HG02623 (cell line): ENCODE data around the gene LMTK3.
"Not testable (repeated sequence)": the region's sequence is repeated elsewhere in the genome, so short reads cannot be mapped to it uniquely, and the experiment has no call there.

Experiments used
- ATAC-seq: cut with Tn5 transposase; IDR thresholded peaks from one replicate; pipeline ENCODE4 v1.9.1; 2021; ENCODE audit warnings: moderate library complexity; ENCODE audit not compliant: unreplicated experiment

LMTK3 gene

DNA sequence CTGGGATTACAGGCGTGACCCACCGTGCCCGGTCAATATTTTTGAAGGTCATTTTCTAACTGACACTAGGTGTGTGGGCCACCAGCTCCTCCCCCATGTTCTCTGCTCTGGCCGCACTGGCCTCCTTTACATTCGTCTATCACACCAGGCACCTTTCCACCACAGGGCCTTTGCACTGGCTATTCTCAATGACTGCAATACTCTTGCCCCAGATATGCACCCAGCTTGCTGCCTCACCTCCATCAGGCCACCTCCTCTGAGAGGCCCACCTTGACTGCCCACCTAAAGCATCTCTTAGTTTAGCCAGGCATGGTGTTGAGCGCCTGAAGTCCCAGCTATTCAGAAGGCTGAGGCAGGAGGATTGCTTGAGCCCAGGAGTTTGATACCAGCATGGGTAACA is 30.2 kb upstream of the LMTK3 start:
- ATAC-seq, result no peak

GRCh38 chr19:48540110-48540509 is 28.5 kb upstream of the LMTK3 start:
- no peak for ATAC-seq

DNA sequence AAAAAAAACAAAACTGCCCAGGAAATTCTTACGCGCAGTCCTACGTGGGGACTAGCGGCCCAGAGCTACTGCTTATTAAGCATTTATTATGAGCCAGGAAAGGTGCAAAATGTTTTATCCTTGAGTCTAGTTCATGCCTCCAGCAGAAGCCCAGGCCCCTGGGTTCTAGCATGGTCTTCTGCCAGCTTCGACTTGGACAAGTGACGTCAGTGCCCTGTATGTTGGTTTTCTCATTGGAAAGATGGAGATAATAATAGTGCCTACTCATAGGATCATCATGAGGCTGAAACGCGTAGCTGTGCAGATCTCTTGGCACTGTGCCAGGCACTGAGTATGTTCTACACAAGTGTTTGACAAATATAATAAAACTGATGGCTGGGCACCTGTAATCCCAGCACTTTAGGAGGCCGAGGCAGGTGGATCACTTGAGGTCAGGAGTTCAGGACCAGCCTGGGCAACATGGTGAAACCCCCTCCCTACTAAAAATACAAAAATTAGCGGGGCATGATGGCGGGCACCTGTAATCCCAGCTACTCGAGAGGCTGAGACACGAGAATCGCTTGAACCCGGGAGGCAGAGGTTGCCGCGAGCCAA is 28.0 kb upstream of the LMTK3 start:
- ATAC-seq, result no peak

- not testable (repeated sequence) for ATAC-seq
These were observed 26.4 kb upstream of the LMTK3 start for GRCh38 chr19:48538057-48538456.

DNA sequence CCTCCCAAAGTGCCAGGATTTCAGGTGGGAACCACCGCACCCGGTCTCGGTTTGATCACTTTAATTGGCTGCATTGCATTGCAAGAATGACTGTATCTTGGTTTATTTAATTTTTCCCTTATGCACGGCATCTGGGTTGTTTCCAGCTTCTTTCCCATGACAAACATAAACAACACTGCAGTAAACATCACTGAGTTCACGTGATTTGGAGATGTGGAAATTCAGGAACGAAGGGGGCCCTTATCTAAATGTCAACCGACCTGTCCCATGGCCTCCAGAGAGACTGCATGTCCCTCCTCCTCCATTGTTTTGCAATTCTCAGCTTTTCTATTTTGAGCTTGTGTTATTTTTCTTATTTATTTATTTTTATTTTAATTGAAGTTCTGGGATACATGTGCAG is 25.9 kb upstream of the LMTK3 start:
- ATAC-seq, result no peak

DNA sequence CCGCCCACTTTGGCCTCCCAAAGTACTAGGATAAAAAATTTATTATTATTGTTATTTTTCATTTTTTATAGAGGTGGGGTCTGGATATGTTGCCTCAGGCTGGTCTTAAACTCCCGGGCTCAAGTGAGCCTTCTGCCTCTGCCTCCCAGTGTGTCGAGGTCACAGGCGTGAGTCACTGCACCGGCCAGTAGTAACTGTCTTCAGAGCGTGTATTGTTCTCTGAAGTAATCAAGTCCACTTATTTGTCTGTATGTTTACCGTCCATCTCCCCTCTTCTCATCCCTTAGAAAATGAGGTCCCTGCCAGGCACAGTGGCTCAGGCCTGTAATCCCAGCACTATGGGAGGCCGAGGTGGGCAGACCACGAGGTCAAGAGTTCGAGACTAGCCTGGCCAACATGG is 22.1 kb upstream of the LMTK3 start:
- no peak for ATAC-seq

DNA sequence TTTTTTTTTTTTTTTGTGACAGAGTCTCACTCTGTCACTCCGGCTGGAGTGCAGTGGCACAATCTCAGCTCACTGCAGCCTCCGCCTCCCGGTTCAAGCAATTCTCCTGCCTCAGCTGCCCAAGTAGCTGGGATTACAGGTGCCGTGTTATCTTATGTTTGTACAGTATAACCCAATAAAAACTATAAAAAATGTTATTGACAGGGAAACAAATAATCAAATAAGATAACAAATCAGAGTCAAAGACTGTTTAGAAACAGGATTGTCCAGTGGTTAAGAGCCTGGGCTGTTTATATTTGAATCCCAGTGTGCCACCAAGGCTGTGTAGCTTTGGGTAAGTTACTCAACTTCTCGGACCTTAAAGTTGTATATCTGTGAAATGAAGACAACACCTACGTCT is 19.1 kb upstream of the LMTK3 start:
- no peak for ATAC-seq

DNA sequence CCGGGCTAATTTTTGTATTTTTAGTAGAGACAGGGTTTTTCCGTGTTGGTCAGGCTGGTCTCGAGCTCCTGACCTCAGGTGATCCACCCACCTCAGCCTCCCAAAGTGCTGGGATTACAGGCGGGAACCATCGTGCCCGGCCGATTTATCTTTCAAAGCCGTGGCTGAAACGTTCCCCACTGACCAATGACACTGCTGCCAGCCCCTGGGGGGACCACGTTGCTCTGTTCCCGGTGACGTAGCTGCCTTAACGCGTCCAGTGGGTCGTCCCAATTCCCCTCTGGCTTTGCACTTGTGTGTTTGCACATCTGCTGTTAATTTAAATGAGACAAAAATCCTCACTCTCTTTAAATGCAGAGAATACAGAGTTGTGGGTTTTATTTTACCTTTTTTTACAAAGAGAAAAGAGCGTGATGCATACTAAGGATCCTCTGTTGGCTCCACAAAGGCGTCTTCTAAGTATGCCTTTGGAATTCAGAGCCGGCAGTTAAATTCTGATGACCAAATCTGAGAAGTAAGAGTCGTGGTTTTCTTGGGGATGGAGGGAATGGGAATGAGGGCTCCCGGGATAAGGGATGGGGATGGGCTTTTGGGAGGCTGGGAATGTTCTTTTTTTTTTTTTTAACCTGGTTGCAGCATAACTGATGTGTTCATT is 18.6 kb upstream of the LMTK3 start:
- no peak for ATAC-seq

- ATAC-seq, result no peak
These were observed 17.5 kb upstream of the LMTK3 start for GRCh38 chr19:48529156-48529555.

DNA sequence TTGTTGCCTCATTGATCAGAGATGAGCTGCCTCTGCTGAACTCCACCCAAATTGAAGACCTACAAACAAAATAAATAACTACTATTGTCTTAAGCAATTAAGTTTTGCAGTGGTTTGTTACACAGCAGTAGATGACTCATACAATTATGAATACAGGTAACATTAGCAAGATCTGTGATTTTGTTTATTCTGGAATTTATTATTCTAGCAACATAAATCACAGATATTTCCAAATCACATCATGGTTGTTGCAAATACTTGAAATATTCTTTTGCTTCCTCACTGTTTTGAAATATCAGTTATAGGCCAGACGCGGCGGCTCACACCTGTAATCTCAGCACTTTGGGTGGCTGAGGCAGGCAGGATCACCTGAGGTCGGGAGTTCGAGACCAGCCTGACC is 13.1 kb upstream of the LMTK3 start:
- no peak for ATAC-seq

DNA sequence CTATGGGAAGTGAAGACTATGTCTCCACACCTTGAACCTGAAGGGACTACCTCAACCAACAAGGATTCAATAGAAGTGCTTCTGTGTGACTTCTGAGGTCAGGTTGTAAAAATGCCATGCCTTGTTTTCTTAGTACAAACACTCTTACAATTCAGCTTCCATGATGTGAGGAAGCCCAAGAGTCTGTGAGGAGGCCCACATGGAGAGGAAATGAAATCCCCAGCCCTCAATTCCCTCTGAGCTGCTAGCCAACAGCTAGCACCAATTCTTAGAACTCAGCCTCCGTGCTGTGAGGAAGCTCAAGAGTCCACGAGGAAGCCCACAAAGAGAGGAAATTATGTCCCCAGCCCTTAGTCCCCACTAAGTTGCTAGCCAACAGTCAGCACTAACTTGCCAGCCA is 12.6 kb upstream of the LMTK3 start:
- ATAC-seq, result no peak

GRCh38 chr19:48520134-48520533 is 8.5 kb upstream of the LMTK3 start:
- no peak for ATAC-seq

- not testable (repeated sequence) for ATAC-seq
These were observed 7.8 kb upstream of the LMTK3 start for GRCh38 chr19:48519426-48519825.

GRCh38 chr19:48518207-48518606 is 6.6 kb upstream of the LMTK3 start:
- no peak for ATAC-seq

- ATAC-seq, result no peak
These were observed 4.9 kb upstream of the LMTK3 start for GRCh38 chr19:48516536-48516935.

GRCh38 chr19:48514123-48514458 is 2.5 kb upstream of the LMTK3 start:
- no peak for ATAC-seq

DNA sequence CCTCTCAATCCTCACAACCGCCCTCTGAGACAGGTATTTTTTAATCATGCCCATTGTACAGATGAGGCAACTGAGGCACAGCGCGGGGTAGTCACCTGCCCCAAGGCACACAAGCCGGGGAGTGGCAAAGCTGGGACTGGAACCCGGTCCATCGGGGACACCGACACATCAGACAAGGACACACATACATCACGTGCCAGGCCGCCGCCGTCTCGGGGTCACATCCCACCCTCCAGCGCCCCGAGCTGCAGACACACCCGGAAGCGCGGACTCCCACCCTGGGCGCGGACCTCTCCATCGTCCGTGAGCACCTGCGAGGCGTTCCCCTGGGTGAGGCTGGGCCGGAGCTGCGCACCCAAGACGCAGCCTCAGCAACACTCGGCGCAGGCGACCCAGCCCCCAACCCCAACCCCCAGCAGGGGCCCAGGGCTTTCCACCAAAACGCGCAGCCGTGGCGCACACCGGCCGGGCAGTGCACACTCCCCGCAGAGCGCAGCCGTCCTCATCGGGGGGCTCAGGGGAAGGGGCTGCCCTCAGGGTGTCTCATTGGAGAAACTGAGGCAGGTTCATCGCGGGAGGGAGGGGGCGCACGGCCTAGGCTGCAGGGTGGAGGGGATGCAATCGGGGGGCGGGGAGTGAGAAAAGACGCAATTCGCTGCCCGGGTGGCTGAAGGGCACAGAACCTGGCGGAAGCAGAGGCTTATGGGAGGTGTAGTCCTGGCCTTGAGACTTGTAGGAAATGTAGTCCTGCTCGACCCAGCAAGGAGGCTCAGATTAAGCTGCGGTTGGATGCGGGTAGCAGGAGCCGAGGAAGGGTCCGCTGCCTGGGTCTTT is 1.9 kb upstream of the LMTK3 start:
- no peak for ATAC-seq

DNA sequence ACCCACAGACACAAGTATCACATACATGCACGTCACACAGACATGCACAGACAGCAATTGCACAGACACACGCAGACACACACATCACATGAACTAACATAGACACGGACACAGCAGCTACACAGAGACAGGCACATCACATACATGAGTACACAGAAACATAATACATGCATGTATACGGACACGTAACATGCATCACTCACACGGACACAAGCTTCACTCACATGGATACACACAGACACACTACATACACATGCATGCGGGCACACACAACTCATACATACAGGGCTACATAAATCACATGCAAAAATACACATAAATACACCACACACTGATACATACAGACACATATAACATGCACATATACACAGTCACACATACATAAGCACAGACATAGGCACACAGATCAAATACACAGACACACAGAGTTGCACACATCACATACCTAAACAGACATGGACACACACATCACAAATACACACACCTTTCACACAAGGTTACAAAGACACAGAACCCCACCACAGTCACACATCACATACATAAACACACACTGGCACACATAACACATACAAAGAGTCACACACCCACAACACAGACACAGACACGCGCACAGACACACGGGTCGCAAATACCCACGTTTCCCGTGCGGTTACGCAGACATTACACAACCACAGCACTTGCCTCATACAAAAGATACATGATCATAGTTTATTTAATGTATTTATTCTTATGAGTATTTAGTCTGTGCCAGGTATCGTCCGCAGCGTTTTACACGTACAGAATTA is 1.1 kb upstream of the LMTK3 start:
- no peak for ATAC-seq

GRCh38 chr19:48511321-48511731 is 309 bp downstream of the LMTK3 start:
- ATAC-seq, result no peak

DNA sequence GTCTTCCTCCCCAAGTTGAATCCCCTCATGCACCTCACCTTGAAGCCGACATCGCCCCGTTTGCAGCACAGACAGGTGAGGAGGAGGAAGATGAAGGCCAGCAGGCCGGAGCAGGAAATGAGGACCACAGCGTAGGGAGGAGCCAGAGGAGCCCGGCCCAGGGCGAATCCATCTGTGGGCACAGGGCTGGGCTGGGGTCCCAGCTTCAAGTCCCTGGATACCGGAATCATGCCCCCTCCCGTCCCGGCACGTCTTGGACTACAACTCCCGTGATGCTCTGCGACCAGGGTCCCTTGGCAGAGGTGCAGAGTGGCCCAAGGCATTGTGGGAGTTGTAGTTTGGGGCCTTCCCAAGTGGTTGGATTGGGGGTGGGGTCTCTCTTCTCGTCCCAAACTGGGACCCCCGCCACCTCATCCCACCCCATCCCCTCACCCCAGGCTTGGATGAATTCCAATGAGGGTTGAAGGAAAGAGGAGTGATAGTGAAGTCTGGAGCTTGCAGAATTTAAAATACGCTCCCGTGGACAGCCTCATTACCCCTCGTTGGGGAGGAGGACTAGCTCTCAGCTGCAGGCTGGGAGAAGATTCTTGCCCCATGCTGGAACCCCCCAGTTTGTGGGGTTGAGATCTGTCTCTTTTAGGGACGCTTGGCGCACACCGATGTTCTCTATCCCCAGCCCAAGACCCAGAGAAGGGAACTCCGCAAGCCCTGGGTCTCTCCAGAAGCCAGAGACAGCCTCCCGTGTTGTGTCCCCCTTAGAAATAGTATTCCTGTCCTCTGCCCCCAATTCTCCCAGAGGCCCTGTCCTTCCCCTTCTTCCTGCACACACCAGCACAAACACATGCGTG is 990 bp downstream of the LMTK3 start:
- no peak for ATAC-seq
